Glutamatergic neuron (in vitro differentiated cells): ENCODE data around the gene CAMK1G. TPM values are rescaled to one million over a fixed set of nuclear protein-coding genes. Genes with fewer than 3 reads are reported as not detected.

Experiments
- DNase-seq: peaks from one replicate; pipeline ENCODE4 v3.0.0; 2022
- H3K27ac Mint-ChIP-seq: one replicate; pipeline ENCODE4 v1.8.0; 2020; ENCODE audit warnings: mild to moderate bottlenecking, mixed read lengths, inconsistent platforms; ENCODE audit not compliant: unreplicated experiment
- H3K27me3 Mint-ChIP-seq: one replicate; pipeline ENCODE4 v1.8.0; 2020; ENCODE audit warnings: mild to moderate bottlenecking, moderate library complexity, mixed read lengths, inconsistent platforms; ENCODE audit not compliant: unreplicated experiment
- H3K36me3 Mint-ChIP-seq: one replicate; pipeline ENCODE4 v1.8.0; 2020; ENCODE audit warnings: mild to moderate bottlenecking, mixed read lengths, inconsistent platforms; ENCODE audit not compliant: unreplicated experiment
- H3K4me1 Mint-ChIP-seq: one replicate; pipeline ENCODE4 v1.8.0; 2020; ENCODE audit warnings: mild to moderate bottlenecking, low read depth, mixed read lengths, inconsistent platforms; ENCODE audit not compliant: unreplicated experiment
- H3K4me3 Mint-ChIP-seq: one replicate; pipeline ENCODE4 v1.8.0; 2020; ENCODE audit warnings: mild to moderate bottlenecking, mixed read lengths, inconsistent platforms; ENCODE audit not compliant: unreplicated experiment
- H3K9me3 Mint-ChIP-seq: one replicate; pipeline ENCODE4 v1.8.0; 2020; ENCODE audit warnings: mild to moderate bottlenecking, moderate library complexity, mixed read lengths, inconsistent platforms; ENCODE audit not compliant: unreplicated experiment
- CTCF ChIP-seq: fragments of 200-600 bp; sonication (generic); IDR thresholded peaks from one replicate; pipeline ENCODE4 v1.5.0; 2021; ENCODE audit not compliant: partially characterized antibody, unreplicated experiment
- total RNA-seq: library from RNA; stranded (reverse); fragmentation: NEBNext Ultra II Directional; extraction: Animal tissue kit (Norgen Biotek cat#: 25700); gene quantifications from one replicate; pipeline ENCODE4 v1.2.1, GENCODE V29; 2021; ENCODE audit not compliant: unreplicated experiment

The CAMK1G gene
- total RNA-seq, 1 donor from 2014 or later, result 2.0 TPM

DNA sequence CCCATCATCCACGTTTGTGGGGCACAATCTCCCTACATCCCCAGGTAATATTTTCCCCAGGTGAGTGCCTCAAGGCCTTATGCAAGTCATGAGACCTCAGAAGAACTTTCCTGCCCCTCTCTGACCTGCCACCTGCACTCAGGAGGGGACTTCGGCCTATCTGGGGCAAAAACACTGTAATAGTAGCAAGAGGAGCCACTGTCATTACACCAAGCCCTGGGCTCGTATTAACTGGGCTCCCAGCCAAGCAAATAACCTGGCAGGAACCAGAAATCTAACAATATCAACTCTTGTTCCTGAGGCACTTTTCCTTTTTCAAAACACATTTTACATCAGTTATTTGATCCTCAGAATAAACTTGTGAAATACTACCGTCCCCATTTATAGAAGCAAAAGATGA, 37.8 kb downstream of the CAMK1G start:
- H3K4me3 Mint-ChIP-seq, result no peak overlapping the region
- peaks cover 6% of the 10 kb centered on the region for H3K27me3 Mint-ChIP-seq
- H3K27ac Mint-ChIP-seq, result no peak overlapping the region
- no peak for DNase-seq
- H3K36me3 Mint-ChIP-seq, result no peaks in the 10 kb centered on the region
- peaks cover 6% of the 10 kb centered on the region for H3K9me3 Mint-ChIP-seq
- TF ChIP-seq CTCF, result no peak
- H3K4me1 Mint-ChIP-seq, result peaks cover 13% of the 10 kb centered on the region

GRCh38 chr1:209621741-209622655, 38.5 kb downstream of the CAMK1G start:
- Mint-ChIP-seq H3K9me3 (peaks cover 4% of the 10 kb centered on the region), H3K27me3 (peaks cover 6% of the 10 kb centered on the region), H3K4me1 (peaks cover 16% of the 10 kb centered on the region), H3K36me3 (no peaks in the 10 kb centered on the region), H3K4me3 (no peak overlapping the region), H3K27ac (no peak overlapping the region)
- TF ChIP-seq CTCF, result no peak
- no peak for DNase-seq

DNA sequence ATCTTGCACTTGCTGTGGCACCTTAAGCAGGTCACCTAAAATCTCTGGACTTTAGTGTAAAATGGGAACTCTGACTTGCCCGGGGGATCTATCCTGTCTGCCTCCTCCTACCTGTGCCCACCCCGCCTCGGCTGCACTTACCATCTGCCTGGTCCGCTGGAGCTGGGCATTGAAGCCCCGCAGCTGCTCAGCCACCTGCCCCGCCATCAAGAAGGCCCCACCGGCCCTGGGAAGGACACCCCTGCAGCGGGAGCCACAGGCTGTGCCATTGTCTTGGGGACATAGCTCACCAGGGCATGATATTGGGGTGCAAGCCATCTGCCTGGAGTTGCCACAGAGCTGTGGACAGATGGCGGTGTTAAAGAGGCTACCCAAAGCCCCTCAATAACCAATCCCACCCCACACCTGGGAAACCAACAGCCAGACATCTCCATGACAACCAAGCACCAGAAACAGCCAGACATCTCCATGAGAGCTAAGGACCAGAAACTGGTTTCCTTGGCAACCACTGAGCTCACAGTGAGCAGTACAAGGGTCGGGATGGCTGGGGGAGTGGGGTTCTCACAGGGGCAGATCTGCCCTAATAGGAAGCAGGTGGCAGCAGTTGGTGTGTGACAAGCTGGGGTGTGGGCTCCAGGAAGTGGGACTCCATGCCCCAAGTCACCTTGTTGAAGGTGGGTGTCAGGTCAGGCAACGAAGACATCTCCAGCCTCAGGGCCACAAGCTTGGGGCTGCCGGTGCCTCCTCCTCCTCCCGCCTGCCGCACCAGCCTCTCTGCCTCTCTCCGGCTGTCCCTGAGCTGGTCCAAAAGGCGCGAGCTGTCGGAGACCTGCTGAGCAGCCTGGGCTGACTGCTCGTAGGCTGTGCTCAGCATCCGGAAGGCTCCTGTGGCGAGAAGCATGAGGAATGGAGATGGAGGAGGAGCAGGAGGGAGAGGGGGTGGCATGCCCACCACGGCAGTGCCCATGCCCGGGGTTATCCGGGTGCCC, 39.6 kb downstream of the CAMK1G start:
- DNase-seq, result no peak
- no peak overlapping the region for H3K27ac Mint-ChIP-seq
- H3K36me3 Mint-ChIP-seq, result no peaks in the 10 kb centered on the region
- H3K27me3 Mint-ChIP-seq, result peaks cover 8% of the 10 kb centered on the region
- no peak for TF ChIP-seq CTCF
- H3K9me3 Mint-ChIP-seq, result peaks cover 2% of the 10 kb centered on the region
- H3K4me1 Mint-ChIP-seq, result peaks cover 16% of the 10 kb centered on the region
- no peak overlapping the region for H3K4me3 Mint-ChIP-seq

- TF ChIP-seq CTCF, result no peak
- Mint-ChIP-seq H3K27ac (no peak overlapping the region), H3K4me3 (no peak overlapping the region), H3K36me3 (no peaks in the 10 kb centered on the region), H3K9me3 (peaks cover 6% of the 10 kb centered on the region), H3K27me3 (peaks cover 12% of the 10 kb centered on the region), H3K4me1 (peaks cover 16% of the 10 kb centered on the region)
- no peak for DNase-seq
These were observed 41.3 kb downstream of the CAMK1G start for GRCh38 chr1:209624558-209625549.
